H7 (cell line): ENCODE data around the gene BRD7. TPM values are rescaled to one million over a fixed set of nuclear protein-coding genes. Genes with fewer than 3 reads are reported as not detected.
"Not testable (repeated sequence)": the region's sequence is repeated elsewhere in the genome, so short reads cannot be mapped to it uniquely, and the experiment has no call there.

ENCODE experiments used
- DNase-seq: peaks from one replicate; pipeline ENCODE4 v3.0.0; 2012
- H3K27me3 ChIP-seq: 2 replicates; pipeline ENCODE4 v1.6.0; 2011; ENCODE audit warnings: mild to moderate bottlenecking, low read length; ENCODE audit not compliant: control insufficient read depth, insufficient read depth
- H3K36me3 ChIP-seq: replicated peaks from 2 replicates; pipeline ENCODE4 v1.5.1; 2011; ENCODE audit warnings: low read length; ENCODE audit not compliant: control insufficient read depth, insufficient read depth
- H3K4me3 ChIP-seq: 2 replicates; pipeline ENCODE4 v1.5.1; 2011; ENCODE audit warnings: low read depth, mild to moderate bottlenecking, control low read depth, low read length, moderate library complexity; ENCODE audit not compliant: insufficient read depth
- total RNA-seq: library from RNA; depleted of rRNA; stranded (reverse); fragments of >200 nt; shearing (Covaris generic); gene quantifications from 2 replicates; pipeline ENCODE4 v1.2.3, GENCODE V29; 2014

BRD7 gene
- total RNA-seq, 1 experiment from 2014 or later, result 86.5 TPM

DNA sequence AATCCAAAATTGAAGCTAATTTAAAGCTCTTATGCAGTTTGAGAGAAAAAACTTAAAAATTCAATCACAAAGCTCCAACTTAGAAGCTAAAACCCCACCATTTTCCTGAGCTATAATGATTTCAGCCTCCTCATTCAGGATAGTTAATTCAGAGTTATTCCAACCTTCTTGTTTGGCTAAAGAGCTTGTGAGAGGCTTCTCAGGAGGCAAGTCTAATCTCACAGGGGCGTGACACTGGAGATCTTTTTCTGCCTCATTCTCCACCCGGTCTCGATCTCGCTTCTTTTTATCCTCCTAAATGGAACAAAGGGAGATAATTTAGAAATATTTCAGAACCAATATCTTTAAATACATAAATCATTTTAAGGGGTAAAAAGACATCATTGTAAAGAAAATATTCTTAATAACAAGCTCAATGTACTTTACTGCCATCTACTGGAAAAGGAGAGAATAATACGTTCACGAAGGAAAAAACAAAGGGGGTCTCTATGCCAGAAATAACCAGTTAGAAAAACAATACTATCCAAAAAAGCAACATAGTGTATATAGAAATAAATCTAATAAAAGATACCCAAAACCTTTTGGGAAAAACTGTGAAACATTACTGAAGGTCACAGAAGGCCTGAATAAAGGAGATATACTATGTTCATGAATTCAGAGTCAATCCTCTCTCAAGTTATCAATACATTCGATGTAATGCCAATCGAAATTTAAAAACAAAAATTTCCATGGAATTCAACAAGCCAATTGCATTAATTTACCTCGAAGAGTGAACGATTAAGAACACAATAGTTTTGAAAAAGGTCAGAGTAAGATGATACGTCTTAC is 13.9 kb downstream of the BRD7 start:
- Histone ChIP-seq H3K27me3 (no peaks in the 10 kb centered on the region), H3K4me3 (no peak overlapping the region), H3K36me3 (peaks cover 8% of the 10 kb centered on the region)
- peak; percentile 36 for DNase-seq

DNA sequence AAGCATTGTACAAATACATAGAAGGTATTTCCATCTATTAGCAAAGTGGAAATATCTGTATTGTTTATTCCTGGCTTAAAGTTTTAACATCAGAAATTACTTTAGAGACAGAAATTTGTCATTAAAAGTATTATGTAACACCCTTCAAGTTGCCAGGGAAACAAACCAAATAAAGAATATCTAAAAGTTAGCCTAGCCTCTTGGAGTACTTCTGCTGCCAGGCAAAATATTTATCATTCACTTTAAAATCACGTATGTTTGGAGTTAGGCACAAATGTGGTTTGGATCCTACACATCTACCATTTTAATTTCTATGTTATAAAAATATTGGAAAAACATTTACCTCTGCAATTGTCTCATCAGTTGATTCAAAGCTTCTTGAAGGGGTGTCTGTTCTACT is 14.7 kb downstream of the BRD7 start:
- Histone ChIP-seq H3K36me3 (peaks cover 10% of the 10 kb centered on the region), H3K27me3 (no peaks in the 10 kb centered on the region), H3K4me3 (no peak overlapping the region)
- DNase-seq, result no peak

DNA sequence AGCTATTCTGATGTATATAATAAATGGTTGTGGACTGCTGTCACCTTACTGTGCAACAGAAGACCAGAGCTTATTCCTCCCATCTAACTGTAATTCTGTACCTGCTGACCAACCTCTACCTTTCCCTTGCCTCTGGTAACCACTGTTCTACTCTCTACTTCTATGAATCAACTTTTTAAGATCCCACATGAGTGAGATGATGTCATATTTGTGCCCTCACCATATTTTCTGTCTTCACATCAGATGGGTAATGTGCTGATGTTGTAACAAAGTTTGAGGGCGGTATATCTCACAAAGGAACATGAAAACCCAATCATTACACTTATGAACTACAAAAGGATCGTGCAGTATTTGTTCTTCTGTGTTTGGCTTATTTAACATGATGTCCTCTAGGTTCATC is 16.8 kb downstream of the BRD7 start:
- DNase-seq, result no peak
- H3K4me3 ChIP-seq, result no peak overlapping the region
- no peaks in the 10 kb centered on the region for H3K27me3 ChIP-seq
- peaks cover 10% of the 10 kb centered on the region for H3K36me3 ChIP-seq

- H3K36me3 ChIP-seq, result peaks cover 10% of the 10 kb centered on the region
- H3K27me3 ChIP-seq, result no peaks in the 10 kb centered on the region
- H3K4me3 ChIP-seq, result no peak overlapping the region
- DNase-seq, result no peak
Measured at GRCh38 chr16:50351116-50351515, 17.7 kb downstream of the BRD7 start.

DNA sequence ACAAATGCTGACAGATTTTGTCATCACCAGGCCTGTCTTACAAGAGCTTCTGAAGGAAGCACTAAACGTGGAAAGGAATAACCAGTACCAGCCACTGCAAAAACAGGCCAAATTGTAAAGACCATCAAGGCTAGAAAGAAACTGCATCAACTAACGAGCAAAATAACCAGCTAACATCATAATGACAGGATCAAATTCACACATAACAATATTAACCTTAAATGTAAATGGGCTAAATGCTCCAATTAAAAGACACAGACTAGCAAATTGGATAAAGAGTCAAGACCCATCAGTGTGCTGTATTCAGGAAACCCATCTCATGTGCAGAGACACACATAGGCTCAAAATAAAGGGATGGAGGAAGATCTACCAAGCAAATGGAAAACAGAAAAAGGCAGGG is 23.6 kb downstream of the BRD7 start:
- not testable (repeated sequence) for H3K4me3 ChIP-seq, DNase-seq, H3K36me3 ChIP-seq, H3K27me3 ChIP-seq

- not testable (repeated sequence) for H3K4me3 ChIP-seq, H3K27me3 ChIP-seq, DNase-seq, H3K36me3 ChIP-seq
Measured at GRCh38 chr16:50343566-50343965, 25.2 kb downstream of the BRD7 start.

GRCh38 chr16:50340578-50340977 is 28.2 kb downstream of the BRD7 start:
- no peaks in the 10 kb centered on the region for H3K27me3 ChIP-seq
- no peak for DNase-seq
- H3K4me3 ChIP-seq, result no peak overlapping the region
- H3K36me3 ChIP-seq, result peaks cover 3% of the 10 kb centered on the region

GRCh38 chr16:50338371-50339231 is 30.2 kb downstream of the BRD7 start:
- no peak overlapping the region for H3K4me3 ChIP-seq
- no peaks in the 10 kb centered on the region for H3K27me3 ChIP-seq
- peaks cover 8% of the 10 kb centered on the region for H3K36me3 ChIP-seq
- no peak for DNase-seq

DNA sequence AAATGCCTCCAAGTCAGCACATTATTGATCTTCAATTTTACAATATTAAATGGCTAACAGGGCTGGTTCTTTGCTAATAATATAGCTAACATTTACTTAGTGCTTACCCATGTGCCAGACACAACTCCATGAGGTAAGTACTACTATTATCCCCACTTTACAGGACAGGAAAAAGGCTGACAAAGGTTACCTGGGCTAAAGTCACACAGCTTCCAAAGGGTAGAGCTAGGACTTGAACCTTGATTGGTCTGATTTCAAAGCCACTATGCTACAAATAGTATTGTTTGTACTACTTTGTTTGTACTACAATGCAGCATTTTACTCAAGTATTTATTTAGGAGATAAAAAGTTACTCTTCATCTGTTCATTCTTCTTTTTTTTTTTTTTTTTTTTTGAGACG is 31.9 kb downstream of the BRD7 start:
- Histone ChIP-seq H3K4me3 (no peak overlapping the region), H3K36me3 (peaks cover 10% of the 10 kb centered on the region), H3K27me3 (no peaks in the 10 kb centered on the region)
- DNase-seq, result no peak

- Histone ChIP-seq H3K36me3 (peaks cover 10% of the 10 kb centered on the region), H3K4me3 (no peak overlapping the region), H3K27me3 (no peaks in the 10 kb centered on the region)
- no peak for DNase-seq
Measured at GRCh38 chr16:50335196-50335958, 33.4 kb downstream of the BRD7 start.

DNA sequence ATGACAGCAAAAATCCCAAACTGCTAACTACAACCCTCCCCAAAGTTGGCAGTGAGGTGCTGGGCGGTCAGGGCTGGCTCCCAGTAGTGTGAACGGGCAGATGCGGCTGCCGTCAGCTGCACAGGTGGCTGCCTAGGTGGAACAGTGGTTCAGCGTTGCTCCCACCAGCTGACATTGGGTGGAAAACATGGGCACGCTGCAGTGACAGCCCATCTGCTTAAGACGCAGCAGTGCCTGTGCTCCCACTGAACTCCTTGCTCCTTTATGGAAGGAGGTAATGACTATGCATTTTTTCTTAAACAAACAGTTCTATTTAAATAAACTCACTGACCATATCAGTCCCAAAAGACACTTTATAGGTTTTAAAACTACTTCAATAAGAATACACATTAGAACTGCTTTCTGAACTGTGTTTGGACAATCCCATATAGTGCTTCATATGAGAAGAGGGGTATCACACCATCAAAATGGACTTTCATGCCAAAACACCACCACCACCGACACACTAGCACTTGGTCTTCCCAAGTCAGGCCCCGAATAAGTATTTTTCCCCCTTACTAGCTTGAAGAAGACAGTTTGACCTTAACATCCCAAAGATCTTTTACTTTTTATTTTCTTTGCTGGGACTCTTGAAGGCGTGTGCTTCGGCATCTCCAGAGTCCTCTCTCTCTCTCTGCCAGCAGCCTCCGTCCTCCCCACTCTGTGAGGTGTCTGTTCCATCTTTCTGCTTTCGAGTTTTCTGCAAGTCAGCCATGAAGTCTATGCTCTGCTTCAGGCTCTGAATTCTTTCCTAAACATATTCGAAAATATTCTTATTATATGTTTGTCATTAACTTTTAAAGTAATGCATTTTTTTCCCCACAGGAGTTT is 34.4 kb downstream of the BRD7 start:
- peaks cover 10% of the 10 kb centered on the region for H3K36me3 ChIP-seq
- H3K4me3 ChIP-seq, result no peak overlapping the region

DNA sequence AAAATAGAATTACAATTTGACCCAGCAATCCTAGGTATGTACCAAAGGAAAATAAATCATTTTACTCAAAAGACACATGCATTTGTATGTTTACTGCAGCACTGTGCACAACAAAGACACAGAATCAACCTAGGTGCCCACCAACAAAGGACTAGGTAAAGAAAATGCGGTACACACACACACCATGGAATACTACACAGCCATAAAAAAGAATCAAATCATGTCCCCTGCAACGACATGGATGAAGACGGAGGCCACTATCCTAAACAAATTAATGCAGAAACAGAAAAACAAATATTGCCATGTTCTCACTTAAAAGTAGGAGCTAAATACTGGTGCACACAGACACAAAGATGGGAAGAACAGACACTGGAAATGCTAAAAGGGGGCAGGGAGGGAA is 36.2 kb downstream of the BRD7 start:
- no peak for DNase-seq
- peaks cover 8% of the 10 kb centered on the region for H3K36me3 ChIP-seq
- H3K4me3 ChIP-seq, result no peak overlapping the region
- H3K27me3 ChIP-seq, result no peaks in the 10 kb centered on the region

More for the DNA sequence above, 34.4 kb downstream of the BRD7 start:
- no peak for DNase-seq
- H3K27me3 ChIP-seq, result no peaks in the 10 kb centered on the region

GRCh38 chr16:50331570-50331969 is 37.2 kb downstream of the BRD7 start:
- Histone ChIP-seq H3K27me3 (no peaks in the 10 kb centered on the region), H3K4me3 (no peak overlapping the region), H3K36me3 (peaks cover 10% of the 10 kb centered on the region)
- no peak for DNase-seq
